Measurements from ENCODE around the gene SERPINA5.

Gene SERPINA5

GRCh38 chr14:94612174-94612573 is 30.9 kb downstream of the SERPINA5 start, which contains the start of gene SERPINA3:
Gene SERPINA3, plus strand, starts transcription at chr14:94612391. Its CDS starts 2,051 bp downstream, at chr14:94614442.
- DNase-seq: no peak
- no peaks in the 10 kb centered on the region for H3K36me3 Mint-ChIP-seq (ENCODE audit: low read depth)
- H3K27me3 Mint-ChIP-seq (ENCODE audit: low read depth, poor library complexity): peaks cover 12% of the 10 kb centered on the region
- peaks cover 4% of the 10 kb centered on the region for H3K4me1 Mint-ChIP-seq
- TF ChIP-seq CTCF (IDR thresholded peaks at IDR 0.05): no peak
- no peak within 1 kb of the TSS for H3K27ac Mint-ChIP-seq
- H3K9me3 Mint-ChIP-seq: peaks cover 17% of the 10 kb centered on the region
- no peak within 1 kb of the TSS for H3K4me3 Mint-ChIP-seq

GRCh38 chr14:94612580-94613554 is 31.6 kb downstream of the SERPINA5 start:
- Mint-ChIP-seq H3K36me3 (ENCODE audit: low read depth) (no peaks in the 10 kb centered on the region), H3K27ac (no peak overlapping the region), H3K4me1 (peaks cover 4% of the 10 kb centered on the region)

GRCh38 chr14:94613720-94614644 is 32.8 kb downstream of the SERPINA5 start:
- H3K27me3 Mint-ChIP-seq (ENCODE audit: low read depth, poor library complexity): peaks cover 8% of the 10 kb centered on the region
- no peak overlapping the region for H3K27ac Mint-ChIP-seq
- peaks cover 28% of the 10 kb centered on the region for H3K9me3 Mint-ChIP-seq
- TF ChIP-seq CTCF (IDR thresholded peaks at IDR 0.05): no peak
- peaks cover 4% of the 10 kb centered on the region for H3K4me1 Mint-ChIP-seq
- no peak overlapping the region for H3K4me3 Mint-ChIP-seq
- DNase-seq: no peak
- H3K36me3 Mint-ChIP-seq (ENCODE audit: low read depth): no peaks in the 10 kb centered on the region

More at GRCh38 chr14:94612580-94613554, 31.6 kb downstream of the SERPINA5 start:
- TF ChIP-seq CTCF (IDR thresholded peaks at IDR 0.05): no peak
- H3K9me3 Mint-ChIP-seq: peaks cover 18% of the 10 kb centered on the region
- H3K4me3 Mint-ChIP-seq: no peak overlapping the region
- no peak for DNase-seq
- peaks cover 8% of the 10 kb centered on the region for H3K27me3 Mint-ChIP-seq (ENCODE audit: low read depth, poor library complexity)

GRCh38 chr14:94614802-94615201 is 33.6 kb downstream of the SERPINA5 start:
- Mint-ChIP-seq H3K27me3 (ENCODE audit: low read depth, poor library complexity) (peaks cover 7% of the 10 kb centered on the region), H3K9me3 (peaks cover 36% of the 10 kb centered on the region)
- TF ChIP-seq CTCF (IDR thresholded peaks at IDR 0.05): no peak

GRCh38 chr14:94615254-94615653 is 34.0 kb downstream of the SERPINA5 start:
- Mint-ChIP-seq H3K4me1 (peaks cover 4% of the 10 kb centered on the region), H3K27me3 (ENCODE audit: low read depth, poor library complexity) (peaks cover 4% of the 10 kb centered on the region), H3K36me3 (ENCODE audit: low read depth) (no peaks in the 10 kb centered on the region), H3K4me3 (no peak overlapping the region), H3K27ac (no peak overlapping the region), H3K9me3 (peaks cover 40% of the 10 kb centered on the region)
- no peak for TF ChIP-seq CTCF (IDR thresholded peaks at IDR 0.05)
- no peak for DNase-seq

More at GRCh38 chr14:94614802-94615201, 33.6 kb downstream of the SERPINA5 start:
- H3K27ac Mint-ChIP-seq: no peak overlapping the region
- H3K4me1 Mint-ChIP-seq: peaks cover 4% of the 10 kb centered on the region
- H3K36me3 Mint-ChIP-seq (ENCODE audit: low read depth): no peaks in the 10 kb centered on the region
- DNase-seq: no peak
- no peak overlapping the region for H3K4me3 Mint-ChIP-seq
